Neuronal stem cell (in vitro differentiated cells): Measurements from ENCODE around the gene PLEKHH1.

ENCODE experiments used
- DNase-seq: peaks from one replicate; pipeline ENCODE4 v3.0.0-alpha.2; 2013; ENCODE audit warnings: low spot score
- H2AFZ ChIP-seq: one replicate; pipeline ENCODE4 v1.6.1; 2013; ENCODE audit warnings: mild to moderate bottlenecking, low read length, inconsistent platforms
- H2AK5ac ChIP-seq: 2 replicates; pipeline ENCODE4 v1.6.1; 2013; ENCODE audit warnings: low read depth, mild to moderate bottlenecking, inconsistent platforms, low read length, moderate library complexity, mixed read lengths
- H2BK120ac ChIP-seq: 2 replicates; pipeline ENCODE4 v1.6.1; 2013; ENCODE audit warnings: low read depth, mild to moderate bottlenecking, inconsistent platforms, low read length, moderate library complexity, mixed read lengths
- H2BK12ac ChIP-seq: one replicate; pipeline ENCODE4 v1.6.1; 2013; ENCODE audit warnings: low read length, inconsistent platforms
- H2BK15ac ChIP-seq: 2 replicates; pipeline ENCODE4 v1.6.1; 2013; ENCODE audit warnings: mild to moderate bottlenecking, low read length, inconsistent platforms, mixed read lengths
- H2BK5ac ChIP-seq: one replicate; pipeline ENCODE4 v1.6.1; 2013; ENCODE audit warnings: inconsistent platforms, mild to moderate bottlenecking, low read length, moderate library complexity
- H3K14ac ChIP-seq: one replicate; pipeline ENCODE4 v1.6.1; 2013; ENCODE audit warnings: low read length, inconsistent platforms
- H3K18ac ChIP-seq: 2 replicates; pipeline ENCODE4 v1.6.1; 2013; ENCODE audit warnings: low read length, inconsistent platforms
- H3K23ac ChIP-seq: 2 replicates; pipeline ENCODE4 v1.6.1; 2013; ENCODE audit warnings: low read depth, mild to moderate bottlenecking, mixed read lengths, low read length, inconsistent platforms; ENCODE audit not compliant: poor library complexity
- H3K27ac ChIP-seq: replicated peaks from 3 replicates; pipeline ENCODE4 v1.5.1; 2013; ENCODE audit warnings: low read length, inconsistent platforms
- H3K27me3 ChIP-seq, 3 experiments: 2 replicates each; pipeline ENCODE4 v1.6.1; 2013; ENCODE audit warnings: low read length in 3 of 3, mild to moderate bottlenecking in 2 of 3, inconsistent platforms in 1 of 3, low read depth in 1 of 3, mixed read lengths in 1 of 3, moderate library complexity in 1 of 3; ENCODE audit not compliant: control insufficient read depth in 3 of 3, insufficient read depth in 3 of 3
- H3K36me3 ChIP-seq, 2 donors: replicated peaks in 1 of 2; 2 replicates each; pipeline ENCODE4 v1.6.1; 2013; ENCODE audit warnings: low read length in 2 of 2; ENCODE audit not compliant: control insufficient read depth in 2 of 2, insufficient read depth in 2 of 2
- H3K4ac ChIP-seq: 2 replicates; pipeline ENCODE4 v1.6.1; 2013; ENCODE audit warnings: inconsistent platforms, mild to moderate bottlenecking, low read length, moderate library complexity
- H3K4me1 ChIP-seq, 2 donors: 1 replicate in 1 of 2; 2 replicates in 1 of 2; pipeline ENCODE4 v1.6.1; 2013; ENCODE audit warnings: low read length in 2 of 2, low read depth in 1 of 2; ENCODE audit not compliant: control insufficient read depth in 2 of 2, insufficient read depth in 1 of 2
- H3K4me2 ChIP-seq: one replicate; pipeline ENCODE4 v1.6.1; 2013; ENCODE audit warnings: mild to moderate bottlenecking, low read length, inconsistent platforms; ENCODE audit not compliant: insufficient read depth, poor library complexity, severe bottlenecking
- H3K4me3 ChIP-seq, 2 donors: 2 replicates each; pipeline ENCODE4 v1.5.1; 2013; ENCODE audit warnings: low read length in 2 of 2, mild to moderate bottlenecking in 2 of 2, inconsistent platforms in 1 of 2, moderate library complexity in 1 of 2
- H3K79me1 ChIP-seq: one replicate; pipeline ENCODE4 v1.6.1; 2013; ENCODE audit warnings: low read depth, mild to moderate bottlenecking, inconsistent platforms, low read length, moderate library complexity
- H3K9ac ChIP-seq: one replicate; pipeline ENCODE4 v1.6.1; 2013; ENCODE audit warnings: mild to moderate bottlenecking, low read depth, low read length, inconsistent platforms; ENCODE audit not compliant: poor library complexity
- H3K9me3 ChIP-seq, 2 donors: replicated peaks in 1 of 2; 2 replicates each; pipeline versions ENCODE3 to v1.6.1; 2013; ENCODE audit warnings: low read length in 2 of 2, mild to moderate bottlenecking in 2 of 2, inconsistent platforms in 1 of 2, low read depth in 1 of 2, mixed read lengths in 1 of 2, moderate library complexity in 1 of 2; ENCODE audit not compliant: control insufficient read depth in 2 of 2, insufficient read depth in 1 of 2
- H4K8ac ChIP-seq: one replicate; pipeline ENCODE4 v1.6.1; 2013; ENCODE audit warnings: low read depth, mild to moderate bottlenecking, inconsistent platforms, low read length, moderate library complexity
- H4K91ac ChIP-seq: one replicate; pipeline ENCODE4 v1.6.1; 2013; ENCODE audit warnings: low read length, low read depth, mild to moderate bottlenecking, inconsistent platforms; ENCODE audit not compliant: poor library complexity
- WGBS, 2 donors: extraction: QIAGEN DNeasy Blood & Tissue Kit; methylation state at CpG; one replicate each; pipeline ENCODE4 v1.1.7; 2013; ENCODE audit warnings: missing lambda C conversion rate in 2 of 2, mixed read lengths in 1 of 2; ENCODE audit not compliant: insufficient read length in 2 of 2, insufficient replicate concordance in 1 of 2; ENCODE audit errors: extremely low coverage in 2 of 2; 5-methylcytosine and 5-hydroxymethylcytosine counted together

PLEKHH1 gene

GRCh38 chr14:67567654-67568053, 34.6 kb downstream of the PLEKHH1 start:
- no CpG with 5 or more reads among the region's 3 CpGs for WGBS, 2 donors
- H3K9ac ChIP-seq, result no peak overlapping the region

DNA sequence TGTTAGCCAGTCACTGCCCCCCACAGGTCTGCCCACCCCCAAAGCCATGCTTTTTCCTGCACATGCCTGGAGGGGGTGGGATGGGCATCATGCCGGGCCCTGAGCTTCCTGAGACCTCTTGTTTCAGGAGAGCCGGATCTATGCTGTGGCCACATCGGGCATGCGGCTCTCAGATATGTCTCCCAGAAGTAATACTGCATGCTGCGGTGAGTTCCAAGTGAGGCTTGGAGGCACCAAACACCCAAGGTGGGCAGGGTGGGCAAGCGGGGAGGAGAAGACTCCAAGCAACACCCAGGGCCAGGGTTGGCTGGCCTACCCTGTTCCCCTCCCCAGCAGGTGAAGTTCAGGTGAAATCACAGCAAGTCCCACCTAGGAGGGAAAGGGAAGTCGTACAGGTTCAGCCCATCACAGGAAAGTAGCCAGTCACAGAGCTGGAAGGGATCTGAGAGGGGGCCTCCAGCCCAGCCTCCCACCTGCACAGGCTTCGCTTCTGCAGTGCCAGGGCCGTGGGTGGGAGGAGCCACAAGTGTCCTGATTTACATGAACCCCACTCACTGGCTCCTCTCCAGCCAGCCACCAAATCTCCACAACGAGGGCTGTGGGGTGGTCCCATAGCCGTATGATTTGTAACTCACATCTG, 36.0 kb downstream of the PLEKHH1 start:
- Histone ChIP-seq H3K18ac (no peak overlapping the region), H3K4me2 (no peak overlapping the region), H4K8ac (no peak overlapping the region), H3K4me3 (no peak overlapping the region), H3K9me3 (no peaks in the 10 kb centered on the region), H3K27ac (no peak overlapping the region), H3K23ac (no peak overlapping the region), H2AK5ac (no peak overlapping the region), H3K79me1 (no peaks in the 10 kb centered on the region), H4K91ac (no peak overlapping the region), H2AFZ (no peak overlapping the region), H3K27me3 (no peaks in the 10 kb centered on the region), H3K4me1 (peaks cover 0 to 7% of the 10 kb centered on the region in 2 donors), H2BK15ac (no peak overlapping the region), H3K9ac (no peak overlapping the region), H2BK12ac (no peak overlapping the region), H3K36me3 (no peaks in the 10 kb centered on the region), H3K4ac (no peak overlapping the region), H3K14ac (no peak overlapping the region), H2BK120ac (peak overlapping the region; percentile 49), H2BK5ac (no peak overlapping the region)
- WGBS, 2 donors, result no CpG with 5 or more reads among the region's 11 CpGs
- no peak for DNase-seq

More at GRCh38 chr14:67567654-67568053, 34.6 kb downstream of the PLEKHH1 start:
- H4K8ac ChIP-seq, result no peak overlapping the region
- no peaks in the 10 kb centered on the region for H3K27me3 ChIP-seq
- peak overlapping the region; percentile 57 for H3K14ac ChIP-seq
- no peaks in the 10 kb centered on the region for H3K36me3 ChIP-seq
- H3K4me2 ChIP-seq, result no peak overlapping the region
- no peak overlapping the region for H3K27ac ChIP-seq
- H3K18ac ChIP-seq, result peak overlapping the region; percentile 9
- no peak for DNase-seq
- no peak overlapping the region for H2BK120ac ChIP-seq
- peak overlapping the region; percentile 1 for H2AK5ac ChIP-seq
- H2BK15ac ChIP-seq, result no peak overlapping the region
- H3K23ac ChIP-seq, result no peak overlapping the region
- no peak overlapping the region for H2BK12ac ChIP-seq
- H2BK5ac ChIP-seq, result no peak overlapping the region
- H3K4me1 ChIP-seq, result peaks cover 0 to 7% of the 10 kb centered on the region in 2 donors
- H3K9me3 ChIP-seq, result no peaks in the 10 kb centered on the region
- H3K4ac ChIP-seq, result no peak overlapping the region
- H4K91ac ChIP-seq, result no peak overlapping the region
- no peaks in the 10 kb centered on the region for H3K79me1 ChIP-seq
- H2AFZ ChIP-seq, result no peak overlapping the region
- H3K4me3 ChIP-seq, result no peak overlapping the region

DNA sequence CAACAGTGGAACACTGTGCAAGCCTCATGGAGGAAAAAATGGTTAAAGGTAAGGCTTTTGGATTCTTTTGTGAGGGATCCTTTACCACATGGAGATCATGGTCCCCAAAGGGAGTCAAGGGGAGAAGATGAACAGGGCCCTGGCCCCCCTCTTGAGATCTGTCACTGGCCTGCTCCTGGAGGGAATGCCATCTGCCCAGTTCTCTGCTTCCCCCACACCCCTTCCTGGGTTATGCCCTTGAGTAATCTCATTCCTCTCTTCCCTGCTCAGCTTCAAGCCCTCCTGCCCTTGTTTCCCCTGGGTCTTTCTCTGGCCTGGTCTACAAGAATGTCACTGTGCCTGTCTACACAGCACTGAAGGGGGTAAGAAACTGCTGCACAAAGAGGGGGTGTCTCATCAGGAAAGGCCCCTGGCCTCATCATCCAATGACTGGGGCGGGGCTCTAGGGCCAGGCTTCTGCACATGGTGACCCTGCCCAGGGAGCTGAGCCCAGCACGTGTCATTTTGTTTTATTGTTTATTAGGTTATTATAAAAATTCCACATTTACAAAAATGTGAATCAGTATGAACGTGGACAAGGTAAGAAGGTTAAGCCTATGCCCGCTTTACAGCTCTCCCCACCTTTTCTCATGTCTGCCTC, 36.7 kb downstream of the PLEKHH1 start:
- H2AK5ac ChIP-seq, result no peak overlapping the region
- no peak overlapping the region for H2BK12ac ChIP-seq
- H3K4me3 ChIP-seq, result no peak overlapping the region
- H2BK15ac ChIP-seq, result no peak overlapping the region
- H3K14ac ChIP-seq, result no peak overlapping the region
- H2BK120ac ChIP-seq, result no peak overlapping the region
- H3K4ac ChIP-seq, result no peak overlapping the region
- H3K4me2 ChIP-seq, result no peak overlapping the region
- H4K8ac ChIP-seq, result no peak overlapping the region
- no peaks in the 10 kb centered on the region for H3K36me3 ChIP-seq
- no peaks in the 10 kb centered on the region for H3K79me1 ChIP-seq
- no peak overlapping the region for H3K23ac ChIP-seq
- H3K18ac ChIP-seq, result no peak overlapping the region
- H3K9ac ChIP-seq, result no peak overlapping the region
- H2AFZ ChIP-seq, result no peak overlapping the region
- H3K9me3 ChIP-seq, result no peaks in the 10 kb centered on the region
- H2BK5ac ChIP-seq, result no peak overlapping the region
- H3K4me1 ChIP-seq, result peaks cover 0 to 7% of the 10 kb centered on the region in 2 donors
- no peak for DNase-seq
- no peaks in the 10 kb centered on the region for H3K27me3 ChIP-seq
- no CpG with 5 or more reads among the region's 4 CpGs for WGBS, 2 donors
- no peak overlapping the region for H4K91ac ChIP-seq
- H3K27ac ChIP-seq, result no peak overlapping the region

DNA sequence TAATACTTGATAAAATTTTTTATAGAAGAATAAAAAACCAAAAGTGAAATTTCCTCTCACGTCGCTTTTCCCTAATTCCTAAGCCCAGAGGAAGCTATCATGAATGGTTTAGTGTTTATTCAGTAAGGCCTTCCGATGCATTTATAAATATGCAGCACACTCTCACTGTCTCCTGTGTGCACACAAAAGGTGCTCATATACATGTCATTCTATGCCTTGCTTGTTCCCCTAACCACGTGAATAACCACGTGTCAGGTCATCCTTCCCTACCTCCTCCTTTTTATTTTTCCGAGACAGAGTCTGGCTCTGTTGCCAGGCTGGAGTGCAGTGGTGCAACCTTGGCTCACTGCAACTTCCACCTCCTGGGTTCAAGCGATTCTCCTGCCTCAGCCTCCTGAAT, 37.4 kb downstream of the PLEKHH1 start:
- no peak overlapping the region for H2AK5ac ChIP-seq
- no peak overlapping the region for H2AFZ ChIP-seq
- no peak overlapping the region for H2BK15ac ChIP-seq
- no peak overlapping the region for H3K9ac ChIP-seq
- peaks cover 0 to 7% of the 10 kb centered on the region in 2 donors for H3K4me1 ChIP-seq
- no peak overlapping the region for H2BK12ac ChIP-seq
- H3K18ac ChIP-seq, result no peak overlapping the region
- no peak overlapping the region for H4K8ac ChIP-seq
- no peak overlapping the region for H2BK5ac ChIP-seq
- H3K27me3 ChIP-seq, result no peaks in the 10 kb centered on the region
- H3K4me3 ChIP-seq, result no peak overlapping the region
- no peak overlapping the region for H3K27ac ChIP-seq
- no peak overlapping the region for H3K4me2 ChIP-seq
- H4K91ac ChIP-seq, result no peak overlapping the region
- H3K79me1 ChIP-seq, result no peaks in the 10 kb centered on the region
- H3K14ac ChIP-seq, result no peak overlapping the region
- H2BK120ac ChIP-seq, result no peak overlapping the region
- WGBS, 2 donors, result no CpG with 5 or more reads among the region's 7 CpGs
- no peaks in the 10 kb centered on the region for H3K36me3 ChIP-seq
- H3K23ac ChIP-seq, result no peak overlapping the region
- no peak for DNase-seq
- H3K4ac ChIP-seq, result no peak overlapping the region
- H3K9me3 ChIP-seq, result no peaks in the 10 kb centered on the region
